ENCODE results near the gene FFAR1.

The FFAR1 gene

DNA sequence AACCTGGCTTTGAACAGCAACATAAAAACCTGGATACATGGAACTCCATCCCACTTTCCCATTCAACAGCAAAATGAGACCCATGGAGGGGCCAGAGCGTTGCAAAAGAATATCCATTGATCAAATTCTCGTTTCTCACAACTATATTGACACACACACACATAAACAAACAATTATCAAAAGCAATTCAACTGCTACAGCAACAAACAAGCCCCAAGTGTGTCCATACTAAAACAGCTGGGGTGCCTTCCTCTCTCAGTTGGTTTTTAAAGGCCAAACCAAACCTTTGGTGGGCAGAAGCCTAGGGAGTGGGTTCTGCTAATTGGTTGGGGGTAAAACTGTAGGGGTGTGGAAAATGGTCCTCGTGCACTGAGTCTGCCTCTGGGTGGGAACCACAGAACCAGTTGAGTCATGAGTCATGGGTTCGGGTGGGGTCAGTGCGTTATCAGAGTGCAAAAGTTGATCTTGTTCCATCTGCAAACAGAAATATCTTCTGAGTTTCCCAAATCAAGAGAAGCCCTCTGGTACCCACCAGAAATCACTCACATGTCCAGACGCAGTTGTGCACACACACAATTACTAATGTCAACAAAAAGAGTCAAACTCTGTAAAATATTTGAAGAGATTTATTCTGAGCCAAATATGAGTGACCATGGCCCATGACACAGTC, 41.6 kb downstream of the FFAR1 start:
- no peak for DNase-seq (ENCODE audit: low read depth)

DNA sequence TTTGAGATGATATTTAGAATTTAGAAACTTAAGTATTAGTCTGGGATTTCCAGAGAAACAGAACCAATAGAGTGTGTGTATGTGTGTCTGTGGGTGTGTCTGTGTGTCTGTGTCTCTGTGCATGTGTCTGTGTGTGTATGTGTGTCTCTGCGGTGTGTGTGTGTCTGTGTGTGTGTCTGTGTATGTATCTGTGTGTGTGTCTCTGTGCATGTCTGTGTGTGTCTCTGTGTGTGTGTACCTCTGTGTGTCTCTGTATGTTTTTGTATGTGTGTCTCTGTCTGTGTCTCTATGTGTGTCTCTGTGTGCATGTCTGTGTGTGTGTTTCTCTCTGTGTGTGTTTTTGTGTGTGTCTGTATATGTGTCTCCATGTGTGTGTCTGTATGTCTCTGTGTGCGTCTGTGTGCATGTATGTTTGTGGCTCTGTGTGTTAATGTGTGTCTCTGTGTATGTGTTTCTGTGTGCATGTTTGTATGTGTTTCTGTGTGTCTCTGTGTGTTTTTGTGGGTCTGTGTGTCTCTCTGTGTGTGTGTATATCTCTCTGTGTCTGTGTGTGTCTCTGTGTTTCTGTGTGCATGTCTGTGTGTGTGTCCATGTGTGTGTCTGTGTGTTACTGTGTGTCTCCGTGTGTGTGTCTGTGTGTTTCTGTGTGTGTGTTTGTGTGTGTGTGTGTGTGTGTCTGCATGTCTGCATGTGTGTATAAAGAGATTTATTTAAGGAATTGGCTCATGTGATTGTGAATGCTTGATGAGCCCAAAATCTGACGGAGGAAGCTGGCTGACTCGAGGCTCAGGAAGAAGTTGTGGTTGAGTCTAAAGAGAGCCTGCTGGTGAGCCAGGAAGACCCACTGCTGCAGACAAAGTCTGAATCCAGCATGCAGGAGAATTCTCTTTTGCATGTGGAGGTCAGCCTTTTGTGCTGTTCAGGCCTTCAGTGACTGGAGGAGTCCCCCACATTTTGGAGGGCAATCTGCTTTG, 45.3 kb downstream of the FFAR1 start:
- no peak for DNase-seq (ENCODE audit: low read depth)

DNA sequence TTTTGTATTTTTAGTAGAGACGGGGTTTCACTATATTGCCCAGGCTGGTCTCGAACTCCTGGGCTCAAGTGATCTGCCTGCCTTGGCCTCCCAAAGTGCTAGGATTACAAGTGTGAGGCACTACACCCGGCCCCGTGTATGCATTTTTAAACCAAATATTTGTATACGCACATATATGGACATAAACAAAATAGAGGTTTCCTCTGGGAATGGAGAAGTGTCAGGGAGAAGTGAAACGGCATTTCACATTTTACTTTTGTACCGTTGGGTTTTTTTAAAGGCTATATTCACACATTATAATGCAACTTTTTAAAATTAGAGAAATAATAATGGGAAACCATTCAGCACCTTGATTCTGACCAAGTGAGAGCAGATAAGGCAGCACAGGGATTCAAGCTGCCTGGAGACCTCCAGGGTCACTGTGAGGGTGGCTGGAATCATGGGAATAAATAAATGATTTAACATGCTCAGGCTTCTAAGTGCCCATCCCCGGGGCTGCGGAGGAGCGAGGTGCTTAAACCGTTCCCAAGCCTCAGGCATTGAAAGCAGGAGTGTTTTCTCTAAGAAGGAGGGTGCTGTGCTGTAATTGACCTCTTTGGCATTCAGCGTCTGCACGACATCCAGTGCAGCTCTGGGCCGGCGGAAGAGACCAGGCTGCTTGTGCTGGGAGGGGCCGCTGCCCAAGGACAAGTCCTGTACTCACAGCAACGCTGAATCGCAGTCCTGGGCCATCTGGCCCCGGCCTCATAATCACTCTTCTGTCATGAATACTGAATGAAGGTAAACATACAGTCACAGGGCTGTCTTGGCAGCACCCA, 47.9 kb downstream of the FFAR1 start:
- DNase-seq (ENCODE audit: low read depth), result no peak

DNA sequence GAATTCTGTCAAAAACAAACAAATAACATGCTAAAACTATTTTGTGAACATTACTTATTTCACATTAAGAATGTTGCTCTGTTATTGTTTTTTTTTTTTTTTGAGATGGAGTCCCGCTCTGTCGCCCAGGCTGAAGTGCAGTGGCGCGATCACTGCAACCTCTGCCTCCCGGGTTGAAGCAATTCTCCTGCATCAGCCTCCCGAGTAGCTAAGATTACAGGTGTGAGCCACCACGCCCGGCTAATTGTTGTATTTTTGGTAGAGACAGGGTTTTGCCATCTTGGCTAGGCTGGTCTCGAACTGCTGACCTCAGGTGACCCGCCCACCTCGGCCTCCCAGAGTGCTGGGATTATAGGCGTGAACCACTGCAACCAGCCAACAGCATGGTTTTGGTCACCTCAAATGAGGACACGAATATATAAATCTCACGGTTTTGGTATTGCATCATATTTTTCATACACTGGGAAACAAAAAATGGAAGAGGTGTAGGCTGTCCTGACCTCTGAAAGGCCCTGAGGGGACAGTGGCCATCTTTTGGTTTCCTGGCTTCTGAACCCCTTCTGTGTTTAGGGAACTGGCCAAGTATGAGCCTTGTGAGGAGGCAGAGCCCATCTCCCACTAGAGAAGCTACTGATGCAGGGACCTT, 48.7 kb downstream of the FFAR1 start:
- no peak for DNase-seq (ENCODE audit: low read depth)

DNA sequence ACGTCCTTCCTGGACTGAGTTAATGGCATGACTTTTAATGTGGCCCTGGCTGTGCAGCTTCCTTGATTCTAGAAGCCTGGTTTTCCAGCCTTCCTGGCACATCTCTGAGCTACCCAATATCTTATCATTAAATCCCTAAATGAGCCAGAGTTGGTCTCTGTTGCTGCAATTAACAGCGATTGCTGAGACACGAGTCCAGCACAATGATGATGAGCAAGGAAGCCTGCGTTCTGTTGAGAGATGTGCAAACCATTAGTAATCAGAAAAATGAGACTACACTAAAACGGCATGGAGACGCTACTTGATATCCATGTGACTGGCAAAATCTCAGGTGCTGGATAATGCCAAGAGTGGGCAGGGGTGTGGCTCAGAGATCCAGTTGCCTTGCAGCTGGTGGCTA, 49.4 kb downstream of the FFAR1 start:
- DNase-seq (ENCODE audit: low read depth), result no peak

Data from T-helper 22 cell (primary cell).